ENCODE data around the gene EHBP1. TPM values are rescaled to one million over a fixed set of nuclear protein-coding genes. Genes with fewer than 3 reads are reported as not detected.

Gene EHBP1
- total and polyA plus RNA-seq, 2 experiments from 2014 or later: 27.2 to 47.9 TPM

- TF ChIP-seq STAT1 (IDR thresholded peaks at IDR 0.05; ENCODE audit: unreplicated experiment): no peak
- TF ChIP-seq JUNB (IDR thresholded peaks at IDR 0.05; ENCODE audit: unreplicated experiment): no peak
Measured at GRCh38 chr2:62808554-62808953, 103.0 kb downstream of the EHBP1 start (continued).

DNA sequence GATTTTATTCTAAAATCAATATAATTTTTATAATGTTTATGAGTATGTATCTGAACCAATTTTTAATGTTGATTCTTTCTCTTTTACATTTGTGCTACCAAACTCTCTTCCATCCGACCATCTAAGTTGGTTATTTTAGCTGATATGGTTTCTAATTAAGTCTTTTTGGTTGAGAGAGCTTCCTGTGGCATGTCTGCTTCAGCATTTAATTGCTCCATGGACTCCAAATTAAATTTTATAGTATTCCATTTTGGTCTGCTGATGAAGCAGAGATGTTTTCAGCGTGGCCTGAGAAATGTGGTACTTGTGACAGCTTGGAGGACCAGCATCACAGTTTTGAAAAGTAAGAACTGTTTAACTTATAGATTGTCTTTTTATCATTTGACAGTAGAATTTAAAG, 105.6 kb downstream of the EHBP1 start:
- ATAC-seq (no peak), DNase-seq (ENCODE audit: low spot score) (no peak)
- 0 out of 2 replicates have a peak, but pooled peaks cover 16% of the 10 kb centered on the region for H3K79me2 ChIP-seq (replicated peaks; ENCODE audit: insufficient read depth)
- H2AFZ ChIP-seq: no peak overlapping the region
- TF ChIP-seq STAT1 (IDR thresholded peaks at IDR 0.05; ENCODE audit: unreplicated experiment) (no peak), POLR2AphosphoS5 (IDR thresholded peaks at IDR 0.05; ENCODE audit: low read depth) (no peak), ZNF114 (CRISPR knock-in tag; IDR thresholded peaks at IDR 0.05) (no peak), JUNB (IDR thresholded peaks at IDR 0.05; ENCODE audit: unreplicated experiment) (no peak), ZNF331 (CRISPR knock-in tag; IDR thresholded peaks at IDR 0.05; ENCODE audit: low read depth) (no peak), NANOG (IDR thresholded peaks at IDR 0.05; ENCODE audit: borderline replicate concordance) (no peak)
- TF ChIP-seq, protein P1, sequence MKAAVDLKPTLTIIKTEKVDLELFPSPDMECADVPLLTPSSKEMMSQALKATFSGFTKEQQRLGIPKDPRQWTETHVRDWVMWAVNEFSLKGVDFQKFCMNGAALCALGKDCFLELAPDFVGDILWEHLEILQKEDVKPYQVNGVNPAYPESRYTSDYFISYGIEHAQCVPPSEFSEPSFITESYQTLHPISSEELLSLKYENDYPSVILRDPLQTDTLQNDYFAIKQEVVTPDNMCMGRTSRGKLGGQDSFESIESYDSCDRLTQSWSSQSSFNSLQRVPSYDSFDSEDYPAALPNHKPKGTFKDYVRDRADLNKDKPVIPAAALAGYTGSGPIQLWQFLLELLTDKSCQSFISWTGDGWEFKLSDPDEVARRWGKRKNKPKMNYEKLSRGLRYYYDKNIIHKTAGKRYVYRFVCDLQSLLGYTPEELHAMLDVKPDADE (IDR thresholded peaks at IDR 0.05): no peak
- TF ChIP-seq, protein P2, sequence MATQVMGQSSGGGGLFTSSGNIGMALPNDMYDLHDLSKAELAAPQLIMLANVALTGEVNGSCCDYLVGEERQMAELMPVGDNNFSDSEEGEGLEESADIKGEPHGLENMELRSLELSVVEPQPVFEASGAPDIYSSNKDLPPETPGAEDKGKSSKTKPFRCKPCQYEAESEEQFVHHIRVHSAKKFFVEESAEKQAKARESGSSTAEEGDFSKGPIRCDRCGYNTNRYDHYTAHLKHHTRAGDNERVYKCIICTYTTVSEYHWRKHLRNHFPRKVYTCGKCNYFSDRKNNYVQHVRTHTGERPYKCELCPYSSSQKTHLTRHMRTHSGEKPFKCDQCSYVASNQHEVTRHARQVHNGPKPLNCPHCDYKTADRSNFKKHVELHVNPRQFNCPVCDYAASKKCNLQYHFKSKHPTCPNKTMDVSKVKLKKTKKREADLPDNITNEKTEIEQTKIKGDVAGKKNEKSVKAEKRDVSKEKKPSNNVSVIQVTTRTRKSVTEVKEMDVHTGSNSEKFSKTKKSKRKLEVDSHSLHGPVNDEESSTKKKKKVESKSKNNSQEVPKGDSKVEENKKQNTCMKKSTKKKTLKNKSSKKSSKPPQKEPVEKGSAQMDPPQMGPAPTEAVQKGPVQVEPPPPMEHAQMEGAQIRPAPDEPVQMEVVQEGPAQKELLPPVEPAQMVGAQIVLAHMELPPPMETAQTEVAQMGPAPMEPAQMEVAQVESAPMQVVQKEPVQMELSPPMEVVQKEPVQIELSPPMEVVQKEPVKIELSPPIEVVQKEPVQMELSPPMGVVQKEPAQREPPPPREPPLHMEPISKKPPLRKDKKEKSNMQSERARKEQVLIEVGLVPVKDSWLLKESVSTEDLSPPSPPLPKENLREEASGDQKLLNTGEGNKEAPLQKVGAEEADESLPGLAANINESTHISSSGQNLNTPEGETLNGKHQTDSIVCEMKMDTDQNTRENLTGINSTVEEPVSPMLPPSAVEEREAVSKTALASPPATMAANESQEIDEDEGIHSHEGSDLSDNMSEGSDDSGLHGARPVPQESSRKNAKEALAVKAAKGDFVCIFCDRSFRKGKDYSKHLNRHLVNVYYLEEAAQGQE (IDR thresholded peaks at IDR 0.05; ENCODE audit: unreplicated experiment): no peak
- TF ChIP-seq, protein P3, sequence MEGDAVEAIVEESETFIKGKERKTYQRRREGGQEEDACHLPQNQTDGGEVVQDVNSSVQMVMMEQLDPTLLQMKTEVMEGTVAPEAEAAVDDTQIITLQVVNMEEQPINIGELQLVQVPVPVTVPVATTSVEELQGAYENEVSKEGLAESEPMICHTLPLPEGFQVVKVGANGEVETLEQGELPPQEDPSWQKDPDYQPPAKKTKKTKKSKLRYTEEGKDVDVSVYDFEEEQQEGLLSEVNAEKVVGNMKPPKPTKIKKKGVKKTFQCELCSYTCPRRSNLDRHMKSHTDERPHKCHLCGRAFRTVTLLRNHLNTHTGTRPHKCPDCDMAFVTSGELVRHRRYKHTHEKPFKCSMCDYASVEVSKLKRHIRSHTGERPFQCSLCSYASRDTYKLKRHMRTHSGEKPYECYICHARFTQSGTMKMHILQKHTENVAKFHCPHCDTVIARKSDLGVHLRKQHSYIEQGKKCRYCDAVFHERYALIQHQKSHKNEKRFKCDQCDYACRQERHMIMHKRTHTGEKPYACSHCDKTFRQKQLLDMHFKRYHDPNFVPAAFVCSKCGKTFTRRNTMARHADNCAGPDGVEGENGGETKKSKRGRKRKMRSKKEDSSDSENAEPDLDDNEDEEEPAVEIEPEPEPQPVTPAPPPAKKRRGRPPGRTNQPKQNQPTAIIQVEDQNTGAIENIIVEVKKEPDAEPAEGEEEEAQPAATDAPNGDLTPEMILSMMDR (conservative IDR thresholded peaks at IDR 0.05; ENCODE audit: low read depth in 2 of 2): no peak
- no peaks in the 10 kb centered on the region for H3K9me2 ChIP-seq (ENCODE audit: insufficient read depth)
- no peaks in the 10 kb centered on the region for H3K36me3 ChIP-seq (ENCODE audit: insufficient read depth)
- H3K4me2 ChIP-seq: no peak overlapping the region
- Mint-ChIP-seq H3K36me3 (ENCODE audit: low read depth) (peaks cover 14% of the 10 kb centered on the region), H3K4me3 (no peak overlapping the region), H3K9me3 (no peaks in the 10 kb centered on the region; the same call in 2 of the 3 replicates), H3K27me3 (ENCODE audit: insufficient read depth, low read depth, poor library complexity) (peaks cover 2% of the 10 kb centered on the region), H3K4me1 (no peaks in the 10 kb centered on the region; the same call in 2 of the 3 replicates), H3K27ac (no peak overlapping the region)
- H4K20me1 ChIP-seq (replicated peaks; ENCODE audit: insufficient read depth): peaks cover 6% of the 10 kb centered on the region; the same call in 1 of the 2 replicates
- no peak overlapping the region for H3K27ac ChIP-seq (ENCODE audit: low read depth)
- H3F3A ChIP-seq (replicated peaks; ENCODE audit: low read depth): no peaks in the 10 kb centered on the region
- H3K4me3 ChIP-seq: no peak overlapping the region
- no peaks in the 10 kb centered on the region for H3K27me3 ChIP-seq (ENCODE audit: insufficient read depth)
- no peaks in the 10 kb centered on the region for H3K4me1 ChIP-seq (ENCODE audit: insufficient read depth)

All from GM23338 (cell line).